Inflammatory macrophage treated with lipopolysaccharide for 1 hour (primary cell): ENCODE results near the gene YWHAG.
"Not testable (repeated sequence)": the region's sequence is repeated elsewhere in the genome, so short reads cannot be mapped to it uniquely, and the experiment has no call there.

Experiments used
- DNase-seq, 2 donors: peaks; one replicate each; pipeline ENCODE4 v3.0.0-alpha.2; 2020 to 2022

The YWHAG gene

GRCh38 chr7:76317782-76318487, 40.9 kb downstream of the YWHAG start:
- DNase-seq, result peak; percentile 94 to 95

GRCh38 chr7:76316984-76317781, 41.6 kb downstream of the YWHAG start:
- DNase-seq, result no peak

- peak; percentile 42 to 47 for DNase-seq
These were observed 43.4 kb downstream of the YWHAG start for GRCh38 chr7:76315364-76315763.

- not testable (repeated sequence) for DNase-seq
These were observed 44.1 kb downstream of the YWHAG start for GRCh38 chr7:76314740-76315139.

- DNase-seq, result peak; percentile 86 to 99
These were observed 44.6 kb downstream of the YWHAG start for GRCh38 chr7:76314042-76314721.

- not testable (repeated sequence) for DNase-seq
These were observed 47.0 kb downstream of the YWHAG start for GRCh38 chr7:76311838-76312237.

- DNase-seq, result no peak
These were observed 48.5 kb downstream of the YWHAG start for GRCh38 chr7:76310102-76310957.

GRCh38 chr7:76309341-76310101, 49.3 kb downstream of the YWHAG start:
- DNase-seq, result not testable (repeated sequence)

- not testable (repeated sequence) for DNase-seq
These were observed 49.9 kb downstream of the YWHAG start for GRCh38 chr7:76308874-76309273.

GRCh38 chr7:76304888-76305375, 53.9 kb downstream of the YWHAG start:
- no peak for DNase-seq

- DNase-seq, result peak; percentile 85 to 88
These were observed 55.3 kb downstream of the YWHAG start for GRCh38 chr7:76303202-76304147.

GRCh38 chr7:76302347-76303201, 56.2 kb downstream of the YWHAG start, which contains the start of gene HSPB1:
Gene HSPB1, plus strand, starts transcription at chr7:76302673. Its CDS starts 40 bp downstream, at chr7:76302713.
- peak; percentile 78 to 79 for DNase-seq

GRCh38 chr7:76301000-76301399, 57.8 kb downstream of the YWHAG start:
- no peak for DNase-seq

GRCh38 chr7:76300166-76300731, 58.5 kb downstream of the YWHAG start:
- DNase-seq, result no peak

GRCh38 chr7:76296743-76297740, 61.7 kb downstream of the YWHAG start:
- DNase-seq, result no peak

GRCh38 chr7:76294344-76295024, 64.3 kb downstream of the YWHAG start:
- DNase-seq, result peak; percentile 84 to 88

- DNase-seq, result no peak
These were observed 65.3 kb downstream of the YWHAG start for GRCh38 chr7:76293407-76293901.
